Glutamatergic neuron (in vitro differentiated cells): ENCODE results near the gene MB. TPM values are rescaled to one million over a fixed set of nuclear protein-coding genes. Genes with fewer than 3 reads are reported as not detected.

Source experiments
- DNase-seq: peaks from one replicate; pipeline ENCODE4 v3.0.0; 2022
- H3K27ac Mint-ChIP-seq: one replicate; pipeline ENCODE4 v1.8.0; 2020; ENCODE audit warnings: mild to moderate bottlenecking, mixed read lengths, inconsistent platforms; ENCODE audit not compliant: unreplicated experiment
- H3K27me3 Mint-ChIP-seq: one replicate; pipeline ENCODE4 v1.8.0; 2020; ENCODE audit warnings: mild to moderate bottlenecking, moderate library complexity, mixed read lengths, inconsistent platforms; ENCODE audit not compliant: unreplicated experiment
- H3K36me3 Mint-ChIP-seq: one replicate; pipeline ENCODE4 v1.8.0; 2020; ENCODE audit warnings: mild to moderate bottlenecking, mixed read lengths, inconsistent platforms; ENCODE audit not compliant: unreplicated experiment
- H3K4me1 Mint-ChIP-seq: one replicate; pipeline ENCODE4 v1.8.0; 2020; ENCODE audit warnings: mild to moderate bottlenecking, low read depth, mixed read lengths, inconsistent platforms; ENCODE audit not compliant: unreplicated experiment
- H3K4me3 Mint-ChIP-seq: one replicate; pipeline ENCODE4 v1.8.0; 2020; ENCODE audit warnings: mild to moderate bottlenecking, mixed read lengths, inconsistent platforms; ENCODE audit not compliant: unreplicated experiment
- H3K9me3 Mint-ChIP-seq: one replicate; pipeline ENCODE4 v1.8.0; 2020; ENCODE audit warnings: mild to moderate bottlenecking, moderate library complexity, mixed read lengths, inconsistent platforms; ENCODE audit not compliant: unreplicated experiment
- total RNA-seq: library from RNA; stranded (reverse); fragmentation: NEBNext Ultra II Directional; extraction: Animal tissue kit (Norgen Biotek cat#: 25700); gene quantifications from one replicate; pipeline ENCODE4 v1.2.1, GENCODE V29; 2021; ENCODE audit not compliant: unreplicated experiment
- TF ChIP-seq, protein P1 (sequence below): fragments of 200-600 bp; sonication (generic); IDR thresholded peaks from one replicate; pipeline ENCODE4 v1.5.0; 2021; ENCODE audit not compliant: partially characterized antibody, unreplicated experiment

The MB gene
- total RNA-seq, 1 donor from 2014 or later: not detected

DNA sequence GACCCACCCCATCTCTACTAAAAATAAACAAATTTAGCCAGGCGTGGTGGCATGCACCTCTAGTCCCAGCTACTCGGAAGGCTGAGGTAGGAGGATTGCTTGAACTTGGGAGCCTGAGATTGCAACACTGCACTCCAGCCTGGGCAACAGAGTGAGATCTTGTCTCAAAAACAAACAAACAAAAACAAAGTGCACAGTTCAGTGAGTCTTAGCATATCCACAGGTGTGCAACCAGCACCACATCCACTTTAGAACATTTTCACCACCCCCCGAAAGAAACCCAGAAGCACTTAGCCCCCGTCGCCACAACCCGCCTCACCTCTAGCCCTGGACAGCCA is 27.4 kb downstream of the MB start:
- Mint-ChIP-seq H3K27ac (no peak overlapping the region), H3K27me3 (peaks cover 7% of the 10 kb centered on the region), H3K36me3 (no peaks in the 10 kb centered on the region), H3K4me3 (no peak overlapping the region), H3K9me3 (no peaks in the 10 kb centered on the region), H3K4me1 (peaks cover 9% of the 10 kb centered on the region)
- TF ChIP-seq, protein P1, sequence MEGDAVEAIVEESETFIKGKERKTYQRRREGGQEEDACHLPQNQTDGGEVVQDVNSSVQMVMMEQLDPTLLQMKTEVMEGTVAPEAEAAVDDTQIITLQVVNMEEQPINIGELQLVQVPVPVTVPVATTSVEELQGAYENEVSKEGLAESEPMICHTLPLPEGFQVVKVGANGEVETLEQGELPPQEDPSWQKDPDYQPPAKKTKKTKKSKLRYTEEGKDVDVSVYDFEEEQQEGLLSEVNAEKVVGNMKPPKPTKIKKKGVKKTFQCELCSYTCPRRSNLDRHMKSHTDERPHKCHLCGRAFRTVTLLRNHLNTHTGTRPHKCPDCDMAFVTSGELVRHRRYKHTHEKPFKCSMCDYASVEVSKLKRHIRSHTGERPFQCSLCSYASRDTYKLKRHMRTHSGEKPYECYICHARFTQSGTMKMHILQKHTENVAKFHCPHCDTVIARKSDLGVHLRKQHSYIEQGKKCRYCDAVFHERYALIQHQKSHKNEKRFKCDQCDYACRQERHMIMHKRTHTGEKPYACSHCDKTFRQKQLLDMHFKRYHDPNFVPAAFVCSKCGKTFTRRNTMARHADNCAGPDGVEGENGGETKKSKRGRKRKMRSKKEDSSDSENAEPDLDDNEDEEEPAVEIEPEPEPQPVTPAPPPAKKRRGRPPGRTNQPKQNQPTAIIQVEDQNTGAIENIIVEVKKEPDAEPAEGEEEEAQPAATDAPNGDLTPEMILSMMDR: no peak
- DNase-seq: no peak

DNA sequence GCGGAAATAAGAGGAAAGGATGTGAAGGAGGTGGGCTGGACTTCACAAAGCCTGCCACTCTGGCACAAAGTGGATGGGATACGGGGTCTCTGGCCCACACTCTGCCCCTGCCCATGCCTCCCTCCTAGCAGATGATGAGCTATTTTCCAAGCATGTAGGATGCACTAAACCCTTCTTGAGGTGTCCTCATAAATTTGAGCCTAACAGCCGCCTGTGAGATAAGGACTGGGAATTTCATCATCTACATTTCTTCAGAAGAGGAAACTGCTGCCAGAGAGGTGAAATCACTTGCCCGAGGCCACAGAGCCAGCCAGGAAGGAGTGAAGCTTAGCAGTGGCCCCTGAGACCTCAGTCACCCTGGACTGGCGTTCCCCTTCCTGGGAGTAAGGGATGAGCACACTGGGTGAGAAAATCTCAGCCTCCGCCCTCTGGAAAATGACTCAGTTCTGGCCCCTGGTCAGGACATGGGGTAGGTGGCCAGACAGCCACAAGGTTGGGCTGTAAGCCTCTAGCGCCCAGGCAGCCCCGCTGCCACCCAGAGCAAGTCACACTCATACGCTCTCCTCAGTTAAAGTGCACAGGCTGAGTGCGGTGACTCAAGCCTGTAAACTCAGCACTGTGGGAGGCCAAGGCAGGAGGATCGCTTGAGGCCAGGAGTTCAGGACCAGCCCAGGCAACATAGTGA is 27.9 kb downstream of the MB start:
- H3K4me3 Mint-ChIP-seq: no peak overlapping the region
- TF ChIP-seq, protein P1: no peak
- peaks cover 7% of the 10 kb centered on the region for H3K27me3 Mint-ChIP-seq
- H3K4me1 Mint-ChIP-seq: peaks cover 9% of the 10 kb centered on the region
- no peaks in the 10 kb centered on the region for H3K36me3 Mint-ChIP-seq
- no peak overlapping the region for H3K27ac Mint-ChIP-seq
- DNase-seq: no peak
- no peaks in the 10 kb centered on the region for H3K9me3 Mint-ChIP-seq

DNA sequence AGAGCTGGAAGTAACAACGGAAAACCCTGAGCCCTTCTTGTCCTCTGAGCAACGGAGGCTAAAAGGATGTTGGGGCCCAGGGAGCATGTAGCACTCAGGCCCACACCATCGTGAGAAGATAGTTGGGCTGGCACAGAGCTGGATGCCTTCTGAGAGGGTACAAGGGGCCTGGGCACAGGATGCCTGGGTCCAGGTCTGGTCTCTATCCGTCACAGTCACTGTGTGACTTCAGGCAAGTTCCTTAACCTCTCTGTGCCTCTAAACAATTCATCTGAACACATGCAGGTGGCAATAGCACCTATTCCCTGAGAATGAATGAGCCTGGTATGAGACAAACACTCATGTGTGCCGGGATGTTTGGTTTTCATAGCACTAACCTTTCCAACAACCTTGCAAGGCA is 29.2 kb downstream of the MB start:
- Mint-ChIP-seq H3K27ac (no peak overlapping the region), H3K4me3 (no peak overlapping the region), H3K36me3 (no peaks in the 10 kb centered on the region), H3K4me1 (peaks cover 4% of the 10 kb centered on the region), H3K9me3 (no peaks in the 10 kb centered on the region), H3K27me3 (peaks cover 7% of the 10 kb centered on the region)
- DNase-seq: no peak
- TF ChIP-seq, protein P1: no peak

- Mint-ChIP-seq H3K27me3 (peaks cover 7% of the 10 kb centered on the region), H3K4me1 (peaks cover 4% of the 10 kb centered on the region), H3K4me3 (no peak overlapping the region), H3K27ac (no peak overlapping the region), H3K36me3 (no peaks in the 10 kb centered on the region), H3K9me3 (no peaks in the 10 kb centered on the region)
- DNase-seq: no peak
- TF ChIP-seq, protein P1: no peak
Observed at GRCh38 chr22:35587447-35587870, 29.7 kb downstream of the MB start.

- TF ChIP-seq, protein P1: no peak
Observed at GRCh38 chr22:35586771-35587170, 30.4 kb downstream of the MB start.

More at GRCh38 chr22:35586771-35587170, 30.4 kb downstream of the MB start:
- peaks cover 4% of the 10 kb centered on the region for H3K4me1 Mint-ChIP-seq
- peaks cover 9% of the 10 kb centered on the region for H3K27me3 Mint-ChIP-seq
- DNase-seq: no peak
- H3K9me3 Mint-ChIP-seq: no peaks in the 10 kb centered on the region
- no peak overlapping the region for H3K4me3 Mint-ChIP-seq
- no peaks in the 10 kb centered on the region for H3K36me3 Mint-ChIP-seq
- no peak overlapping the region for H3K27ac Mint-ChIP-seq
